Measurements from ENCODE around the gene PHLPP2. TPM values are rescaled to one million over a fixed set of nuclear protein-coding genes. Genes with fewer than 3 reads are reported as not detected.

The PHLPP2 gene
- total RNA-seq, 4 donors from 2014 or later = 7.4 to 21.5 (median 17.4) TPM

DNA sequence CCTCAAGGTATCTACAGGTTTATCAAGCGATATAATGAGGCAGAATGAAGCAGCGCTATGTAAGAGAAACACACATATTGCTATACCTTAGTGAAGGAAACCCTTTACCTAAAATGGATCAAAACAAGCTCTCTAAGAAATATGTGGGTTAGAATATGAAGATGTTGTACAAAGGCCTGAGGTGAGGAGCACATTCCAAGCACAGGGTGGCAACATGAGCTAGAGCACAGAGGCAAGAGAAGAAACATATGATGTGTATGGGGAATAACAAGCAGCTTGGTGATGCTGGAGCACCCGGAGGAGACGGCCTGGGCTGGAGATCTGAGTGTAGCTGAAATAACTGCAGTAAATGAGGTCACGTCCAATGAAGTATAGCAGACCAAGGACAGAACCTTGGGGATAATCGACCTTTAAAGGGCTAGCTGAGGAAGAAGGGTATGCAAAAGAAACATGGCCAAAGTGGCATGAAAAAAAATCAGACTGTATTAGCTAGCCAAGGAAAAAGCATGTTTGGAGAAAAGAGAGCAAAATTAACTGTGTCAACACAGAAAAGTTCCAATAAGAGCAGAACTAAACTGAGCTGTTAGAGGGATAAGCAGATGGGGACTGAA, 54.5 kb downstream of the PHLPP2 start:
- ATAC-seq (ENCODE audit: low FRiP score) (no peak), DNase-seq (ENCODE audit: low spot score) (no peak)
- no peak for TF ChIP-seq CTCF (IDR thresholded peaks at IDR 0.05)

GRCh38 chr16:71666928-71667707, 57.4 kb downstream of the PHLPP2 start:
- no peak for TF ChIP-seq CTCF (IDR thresholded peaks at IDR 0.05)
- DNase-seq (ENCODE audit: low spot score) (no peak), ATAC-seq (ENCODE audit: low FRiP score) (no peak)

GRCh38 chr16:71666264-71666663, 58.2 kb downstream of the PHLPP2 start:
- no peak for TF ChIP-seq CTCF (IDR thresholded peaks at IDR 0.05)
- no peak for DNase-seq (ENCODE audit: low spot score)
- ATAC-seq (ENCODE audit: low FRiP score) = no peak

DNA sequence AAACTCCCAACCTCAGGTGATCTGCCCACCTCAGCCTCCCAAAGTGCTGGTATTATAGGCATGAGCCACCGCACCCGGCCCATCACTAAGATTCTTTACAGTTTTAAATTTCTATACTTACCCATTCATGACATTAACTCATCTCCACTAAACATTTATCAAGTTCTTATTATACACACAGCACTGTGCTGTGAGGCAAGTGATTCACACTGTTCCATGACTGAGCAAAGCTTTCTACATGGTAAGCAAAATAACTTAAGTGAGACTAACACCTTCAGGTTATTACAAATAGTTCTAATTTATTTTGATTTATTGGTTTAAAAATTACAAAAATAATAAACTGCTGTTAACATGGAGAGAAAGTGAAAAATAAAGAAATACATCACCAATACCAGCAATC, 65.0 kb downstream of the PHLPP2 start:
- no peak for TF ChIP-seq CTCF (IDR thresholded peaks at IDR 0.05)
- DNase-seq (ENCODE audit: low spot score) = no peak
- no peak for ATAC-seq (ENCODE audit: low FRiP score)

DNA sequence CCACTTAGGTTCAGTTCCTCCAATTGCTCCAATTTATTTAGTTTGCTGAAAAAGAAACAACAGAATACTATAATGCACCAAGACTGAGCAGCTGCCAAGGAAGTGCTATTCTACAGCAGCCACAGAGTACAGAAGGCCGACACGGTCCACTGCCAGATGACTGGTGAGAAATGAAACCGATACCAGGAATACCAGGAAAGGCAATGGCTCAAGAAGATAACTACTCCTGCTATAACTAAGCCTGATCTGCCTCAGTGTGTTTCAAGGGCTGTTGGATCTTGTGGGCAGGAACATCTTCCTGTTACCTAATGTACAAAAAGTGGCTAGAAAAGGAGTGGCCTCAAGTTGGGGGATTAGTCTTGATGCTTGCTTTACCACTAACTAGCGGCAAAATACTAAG, 65.7 kb downstream of the PHLPP2 start:
- DNase-seq (ENCODE audit: low spot score) (no peak), ATAC-seq (ENCODE audit: low FRiP score) (no peak)
- TF ChIP-seq CTCF (IDR thresholded peaks at IDR 0.05) = no peak

GRCh38 chr16:71649704-71650103, 74.8 kb downstream of the PHLPP2 start:
- TF ChIP-seq CTCF (IDR thresholded peaks at IDR 0.05) = no peak
- DNase-seq (ENCODE audit: low spot score) = no peak
- ATAC-seq (ENCODE audit: low FRiP score) = no peak

DNA sequence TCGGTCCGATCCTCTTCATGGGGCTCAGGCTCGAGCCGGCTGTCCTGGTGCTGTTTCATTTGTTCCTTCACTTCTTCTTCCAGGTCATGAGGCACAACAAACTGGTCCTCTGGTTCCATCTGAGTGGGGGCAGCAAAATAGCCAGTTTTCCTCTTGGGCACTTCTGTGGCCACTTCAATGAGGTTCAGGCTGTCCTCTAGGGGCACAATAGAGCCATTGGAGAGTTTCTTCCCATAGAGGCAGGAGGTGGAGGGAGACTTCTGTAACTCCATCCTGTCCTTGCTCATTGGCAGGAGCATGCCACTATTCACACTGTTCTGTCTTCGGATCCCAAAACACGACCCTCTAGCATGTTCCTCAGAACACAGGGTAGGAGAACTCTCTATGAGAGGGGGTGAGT, 75.6 kb downstream of the PHLPP2 start:
- ATAC-seq (ENCODE audit: low FRiP score) = no peak
- no peak for DNase-seq (ENCODE audit: low spot score)
- no peak for TF ChIP-seq CTCF (IDR thresholded peaks at IDR 0.05)
